ENCODE data around the gene DENND4B.

Gene DENND4B

GRCh38 chr1:153968408-153968807, 21.9 kb upstream of the DENND4B start:
- DNase-seq (ENCODE audit: low read depth in 2 of 2), result no peak

GRCh38 chr1:153968000-153968363, 21.5 kb upstream of the DENND4B start:
- DNase-seq (ENCODE audit: low read depth in 2 of 2), result no peak

DNA sequence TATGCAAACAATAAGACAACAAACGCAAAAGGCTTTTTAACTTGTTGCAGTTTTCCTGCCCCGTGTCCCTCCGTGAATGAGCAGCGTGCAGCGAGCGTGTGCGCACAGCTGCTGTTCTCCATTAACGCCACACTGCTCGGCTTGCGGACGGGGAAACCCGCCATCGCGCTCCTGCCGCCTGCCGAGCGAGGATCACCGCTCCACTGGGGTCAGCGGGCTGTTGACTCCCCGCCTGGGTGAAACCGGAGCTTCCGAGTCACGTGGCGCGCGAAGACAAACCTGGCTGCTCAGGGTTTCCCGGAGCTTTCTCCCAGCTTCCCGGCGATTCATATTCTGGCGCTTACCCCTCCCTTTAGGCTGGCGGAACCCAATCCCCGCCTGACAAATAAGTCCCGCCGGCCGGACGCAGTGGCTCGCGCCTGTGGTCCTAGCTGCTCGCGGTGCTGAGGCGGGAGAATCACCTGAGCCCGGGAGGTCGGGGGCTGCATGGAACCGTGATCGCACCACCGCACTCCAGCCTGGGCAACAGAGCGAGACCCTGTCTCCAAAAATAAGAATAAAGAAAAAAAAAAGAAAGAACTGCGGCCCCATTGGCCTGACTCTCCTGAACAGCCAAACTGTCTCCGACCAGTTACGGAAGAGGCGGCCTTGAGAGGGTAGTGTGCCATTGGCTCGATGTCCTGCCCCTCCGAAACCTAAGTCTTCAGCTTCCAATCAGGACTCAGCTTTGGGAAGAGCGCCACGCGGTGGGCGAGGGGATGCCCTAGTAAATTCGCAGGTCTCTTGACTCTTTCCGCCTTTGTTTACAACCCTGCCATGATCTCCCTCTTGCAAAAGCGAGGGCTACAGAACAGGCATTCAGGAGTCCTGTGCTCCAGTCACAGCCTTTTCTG, 20.8 kb upstream of the DENND4B start, which contains the start of gene CREB3L4:
CREB3L4 (plus strand) TSS at position 796 of the 893 bp plus-strand sequence. CDS start 624 bp downstream, outside the sequence.
- DNase-seq (ENCODE audit: low read depth in 2 of 2), result peak; percentile 53 to 68

DNA sequence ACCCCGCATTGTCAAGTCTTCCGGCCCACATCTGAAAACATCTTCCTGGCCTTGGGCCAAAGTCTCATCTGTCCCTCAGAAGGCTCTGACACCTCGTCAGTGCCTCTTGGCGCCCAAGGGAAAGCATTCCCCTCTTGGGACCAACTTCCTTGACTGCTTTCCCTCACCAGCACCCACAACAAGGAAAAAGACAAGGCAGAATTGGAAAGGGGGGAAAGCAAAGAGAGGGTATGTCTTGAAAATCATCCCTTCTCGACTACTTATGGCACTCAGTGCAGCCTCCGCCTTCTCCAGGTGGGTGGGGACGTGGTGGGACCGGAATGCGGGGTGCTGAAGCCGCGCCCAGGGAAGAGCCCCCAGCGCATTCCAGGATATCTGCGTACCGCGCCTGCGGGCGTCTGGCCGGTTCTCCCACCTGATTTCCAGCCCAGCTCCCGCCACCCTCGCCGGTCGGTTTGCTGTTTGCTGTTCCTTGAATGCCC, 17.4 kb upstream of the DENND4B start:
- no peak for DNase-seq (ENCODE audit: low read depth in 2 of 2)

DNA sequence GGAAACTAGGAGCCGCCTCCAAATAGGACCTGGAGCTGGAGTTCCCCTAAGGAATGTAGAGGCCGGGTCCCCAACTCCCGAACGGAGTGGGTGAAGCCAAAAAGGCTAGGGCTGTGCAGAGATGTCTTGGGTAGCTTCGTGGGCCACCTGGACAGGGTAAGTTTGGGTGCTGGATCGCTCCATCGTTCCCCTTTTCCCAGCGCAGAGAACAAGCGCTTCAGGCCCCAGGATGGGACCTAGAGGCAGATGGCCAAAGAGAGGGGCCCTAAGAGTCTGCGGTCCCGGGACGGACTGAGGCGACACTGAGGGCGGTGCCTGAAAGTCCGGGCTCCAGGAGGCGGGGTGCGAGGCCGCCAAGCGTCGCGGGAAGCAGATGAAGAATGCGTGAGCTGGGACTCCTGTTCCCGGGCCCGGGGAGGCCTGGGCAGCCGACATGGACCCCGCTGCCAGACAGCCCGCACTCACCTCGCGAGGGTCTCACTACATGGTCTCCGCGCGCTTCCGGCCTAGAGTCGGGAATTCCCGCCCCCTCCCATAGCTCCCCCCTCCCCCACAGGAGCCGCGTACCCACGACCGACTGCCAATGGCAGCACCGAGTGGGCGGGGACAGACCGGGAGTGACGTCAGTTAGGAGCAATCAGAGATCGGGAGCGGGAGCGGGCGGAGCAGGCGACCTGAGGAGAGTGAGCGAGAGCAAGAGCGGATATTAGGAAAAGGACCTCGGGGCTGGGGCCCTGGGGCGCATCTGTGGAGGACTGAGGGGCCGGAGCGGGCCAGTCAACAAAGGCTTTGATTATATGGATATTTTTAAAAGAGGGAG, 16.7 kb upstream of the DENND4B start, which contains the start of gene SLC39A1:
SLC39A1 (minus strand) TSS at position 508 of the 820 bp plus-strand sequence. CDS start 822 bp downstream, outside the sequence.
- peak; percentile 81 to 92 for DNase-seq (ENCODE audit: low read depth in 2 of 2)

DNA sequence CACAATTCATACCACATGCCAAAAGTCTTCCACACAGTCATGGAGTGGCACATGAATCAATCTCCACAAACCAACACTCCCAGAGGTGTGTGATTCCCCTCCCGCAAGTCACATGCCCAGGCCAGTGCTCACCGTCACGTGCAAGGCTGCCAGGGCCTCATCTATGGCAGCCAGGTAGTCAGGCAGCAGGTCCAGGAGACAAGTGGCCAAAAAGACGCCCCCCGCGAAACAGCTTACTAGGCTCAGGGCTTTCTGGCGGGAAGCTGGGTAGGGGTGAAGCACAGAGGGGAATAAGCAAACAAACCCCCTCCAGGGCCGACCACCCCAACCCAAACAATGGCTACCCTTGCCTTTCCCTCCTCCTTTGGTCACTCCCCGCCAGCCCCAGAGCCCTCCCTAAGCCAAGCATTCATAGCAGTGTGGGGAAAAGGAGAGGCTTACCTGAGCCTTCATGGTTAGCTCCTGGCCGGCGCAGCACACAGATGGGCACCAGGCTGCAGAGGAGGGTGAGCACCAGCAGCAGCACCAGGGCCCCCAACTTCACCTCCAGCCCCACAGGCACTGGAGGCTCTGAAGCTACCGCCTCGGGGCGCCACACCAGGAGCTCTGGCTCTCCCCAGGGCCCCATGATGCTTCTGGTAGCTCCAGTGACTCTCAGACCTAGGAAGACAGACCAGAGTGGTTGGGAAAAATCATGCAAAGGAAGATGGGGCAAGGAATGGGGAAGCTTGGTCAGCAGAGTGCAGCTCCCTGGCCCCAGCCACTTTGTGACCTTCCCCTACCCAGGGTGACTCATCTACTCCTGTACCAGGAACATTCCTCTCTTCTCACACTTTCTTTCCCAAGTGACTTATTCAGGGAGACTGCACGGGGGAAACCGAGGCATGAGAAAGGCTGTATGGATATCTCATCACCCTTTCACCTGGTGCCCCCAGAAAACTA, 15.8 kb upstream of the DENND4B start:
- DNase-seq (ENCODE audit: low read depth in 2 of 2), result no peak

GRCh38 chr1:153961421-153961820, 14.9 kb upstream of the DENND4B start:
- DNase-seq (ENCODE audit: low read depth in 2 of 2), result no peak

DNA sequence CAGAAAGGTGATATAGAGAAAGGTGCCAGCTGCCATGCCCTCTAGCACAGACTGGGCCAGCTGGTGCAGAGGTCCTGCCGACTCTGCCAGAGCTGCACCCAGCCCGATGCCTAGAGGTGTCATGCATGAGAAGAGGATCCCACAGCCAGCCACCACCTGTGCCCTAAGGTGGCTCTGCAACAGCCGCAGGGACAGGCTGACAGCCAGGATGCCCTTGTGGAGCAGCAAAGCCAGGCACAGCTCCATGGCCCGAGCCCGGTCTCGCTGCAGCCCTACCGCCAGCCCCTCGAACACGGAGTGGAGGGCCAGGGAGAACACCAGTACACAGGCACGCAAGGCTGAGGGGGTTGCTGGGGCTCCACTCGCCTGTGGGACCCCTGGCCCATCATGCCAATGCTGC, 13.7 kb upstream of the DENND4B start:
- DNase-seq (ENCODE audit: low read depth in 2 of 2), result no peak

DNA sequence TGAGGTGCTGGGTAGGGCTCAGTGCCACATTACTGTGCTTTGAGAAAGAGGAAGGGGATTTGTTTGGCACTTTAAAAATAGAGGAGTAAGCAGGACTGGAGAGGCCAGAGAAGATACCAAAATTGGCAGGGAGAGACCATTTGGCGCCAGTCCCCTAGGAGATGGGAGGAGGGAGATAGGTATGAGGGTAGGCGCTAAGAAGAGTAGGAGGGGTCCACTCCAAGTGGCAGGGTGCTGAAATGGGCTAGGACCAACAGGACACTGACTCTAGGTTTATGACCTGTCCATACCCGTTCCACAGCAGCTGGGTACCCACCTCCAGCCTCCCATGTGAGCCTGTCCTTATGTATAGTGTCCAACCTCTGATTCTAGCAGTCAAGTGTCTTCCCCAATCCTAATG, 12.9 kb upstream of the DENND4B start:
- no peak for DNase-seq (ENCODE audit: low read depth in 2 of 2)

GRCh38 chr1:153958961-153959260, 12.4 kb upstream of the DENND4B start:
- no peak for DNase-seq (ENCODE audit: low read depth in 2 of 2)

DNA sequence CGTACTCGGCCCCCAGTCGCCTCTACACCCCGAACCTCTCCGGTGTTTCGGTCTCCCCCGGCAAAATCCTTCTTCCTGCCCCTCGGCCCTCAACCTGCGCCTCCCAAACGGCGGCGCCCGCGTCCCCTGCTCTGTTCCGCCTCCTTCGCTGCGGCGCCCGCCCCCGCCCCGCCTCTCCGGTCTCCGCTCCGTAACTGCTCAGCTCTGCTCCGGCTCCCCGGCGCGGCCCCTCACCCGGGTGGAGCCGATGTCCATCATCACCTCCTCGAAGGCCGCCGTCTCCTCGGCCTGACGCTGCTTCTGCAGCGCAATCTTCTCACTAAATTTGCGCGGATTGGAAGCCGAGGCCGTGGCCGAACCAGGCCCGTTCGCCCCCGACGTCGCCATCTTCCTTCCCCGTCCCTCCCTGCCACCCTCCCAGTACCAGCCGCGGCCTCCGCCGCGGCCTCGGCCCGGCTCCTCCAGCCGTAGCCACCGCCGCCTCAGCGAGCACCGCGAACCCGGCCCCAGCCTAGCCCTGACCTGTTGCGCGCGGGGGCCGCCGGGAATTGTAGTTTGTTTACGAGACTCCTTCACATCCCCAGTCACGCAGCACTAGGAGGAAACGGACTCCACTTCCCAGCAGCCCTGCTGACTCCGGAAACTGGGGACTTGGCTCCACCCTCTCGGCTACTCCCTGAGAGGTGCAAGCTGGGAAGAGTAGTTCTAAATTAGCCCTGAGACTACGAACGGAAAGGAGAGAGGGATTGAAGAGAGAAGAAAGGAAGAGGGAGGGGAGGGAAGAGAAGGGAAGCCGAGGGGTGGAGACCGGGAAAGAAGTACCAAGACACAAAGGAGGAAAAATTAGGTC, 11.8 kb upstream of the DENND4B start, which contains the start of gene CRTC2:
CRTC2 (minus strand) TSS at position 502 of the 850 bp plus-strand sequence; CDS start at position 387, 115 bp downstream.
- peak; percentile 92 to 93 for DNase-seq (ENCODE audit: low read depth in 2 of 2)

DNA sequence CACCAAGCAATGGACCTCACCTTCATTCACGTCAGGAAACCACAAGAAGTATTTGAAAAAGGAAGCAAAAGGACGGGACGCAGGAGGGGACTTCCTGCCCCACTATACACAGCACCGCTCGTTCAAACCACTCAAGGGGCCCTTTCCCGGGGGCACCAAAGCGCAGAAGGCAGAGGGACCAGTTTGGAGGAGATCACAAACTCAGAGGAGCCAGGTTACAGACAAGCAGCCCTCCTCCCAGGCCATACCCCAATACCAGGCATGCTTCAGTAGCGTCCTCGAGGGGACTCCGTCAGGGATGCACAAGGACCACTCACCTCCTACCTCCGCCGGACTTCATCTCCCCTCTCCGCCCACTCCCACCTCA, 11.2 kb upstream of the DENND4B start:
- no peak for DNase-seq (ENCODE audit: low read depth in 2 of 2)

DNA sequence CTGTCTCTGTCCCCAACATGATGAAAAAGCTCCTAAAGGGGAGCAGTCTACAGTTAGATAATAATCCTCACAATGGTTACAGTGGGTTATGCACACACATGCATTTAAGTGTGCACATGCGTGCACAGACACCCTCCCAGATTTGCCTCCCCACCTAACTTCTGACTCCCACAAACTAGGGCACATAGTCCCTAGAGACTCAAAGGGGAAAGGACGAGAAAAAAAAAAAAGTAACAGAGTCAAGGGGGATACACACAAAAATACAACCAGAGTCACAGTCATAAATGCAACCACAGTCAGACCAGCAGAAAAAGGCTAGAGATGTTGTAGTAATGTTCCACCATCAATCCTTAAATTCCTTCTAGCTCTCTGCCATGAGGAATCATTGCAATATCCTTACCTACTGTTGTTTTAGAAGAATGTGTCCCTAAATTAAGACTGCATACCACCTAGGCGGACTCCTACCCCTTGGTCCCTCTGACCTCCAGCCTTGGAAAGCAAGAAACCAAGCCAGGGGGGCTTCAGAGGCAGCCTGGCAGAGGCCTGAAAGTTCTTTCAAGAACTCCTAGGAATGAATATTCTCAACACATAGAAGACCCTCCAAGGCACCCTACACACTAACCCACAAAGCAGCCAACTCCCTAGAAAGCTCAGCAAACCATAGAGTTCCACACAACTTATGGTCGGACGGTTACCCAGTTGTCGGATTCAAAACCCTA, 10.6 kb upstream of the DENND4B start:
- DNase-seq (ENCODE audit: low read depth in 2 of 2), result no peak

DNA sequence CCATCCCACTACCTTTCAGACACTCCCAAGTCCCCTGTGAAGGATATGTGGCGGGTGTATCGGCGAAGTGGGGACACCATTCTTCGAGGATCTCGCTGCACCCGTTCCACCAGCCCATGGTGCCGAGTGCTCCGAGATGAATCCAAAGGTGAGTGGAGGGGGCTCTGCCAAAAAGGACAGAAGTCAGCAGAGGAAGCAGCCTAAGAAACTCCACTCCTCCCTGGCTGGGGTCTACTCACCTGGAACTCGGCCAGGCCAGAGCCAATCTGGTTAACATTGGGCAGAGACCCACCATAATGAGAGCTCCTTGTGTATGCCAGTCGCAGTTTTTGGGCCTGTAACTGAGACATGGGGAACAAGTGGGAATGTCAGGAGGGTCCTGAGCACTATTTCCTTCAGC, 8.3 kb upstream of the DENND4B start:
- DNase-seq (ENCODE audit: low read depth in 2 of 2), result no peak

DNA sequence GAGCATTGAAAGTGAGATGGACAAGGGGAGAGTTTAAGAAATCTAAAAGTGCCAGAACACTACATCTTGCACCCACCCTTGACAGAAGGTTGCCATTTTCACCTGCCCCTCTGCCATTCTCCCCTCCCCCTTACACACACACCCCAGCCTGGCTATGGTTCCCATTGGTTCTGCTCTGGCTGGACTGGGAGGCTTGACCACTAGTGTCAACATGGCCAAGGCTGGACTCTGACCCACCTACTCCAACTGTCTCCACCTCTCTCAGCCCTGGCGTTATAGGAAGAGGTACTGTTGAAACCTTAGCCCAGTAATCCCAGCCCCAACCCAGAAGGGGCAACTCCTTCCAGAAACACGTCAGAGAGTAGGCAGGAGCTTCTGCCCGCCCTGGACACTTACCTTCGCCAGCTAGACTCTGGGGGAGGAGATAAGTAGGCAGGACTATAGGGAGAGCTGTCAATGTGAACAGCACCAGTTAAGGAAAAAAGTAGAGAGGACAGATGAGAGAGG, 7.4 kb upstream of the DENND4B start:
- DNase-seq (ENCODE audit: low read depth in 2 of 2), result no peak

DNA sequence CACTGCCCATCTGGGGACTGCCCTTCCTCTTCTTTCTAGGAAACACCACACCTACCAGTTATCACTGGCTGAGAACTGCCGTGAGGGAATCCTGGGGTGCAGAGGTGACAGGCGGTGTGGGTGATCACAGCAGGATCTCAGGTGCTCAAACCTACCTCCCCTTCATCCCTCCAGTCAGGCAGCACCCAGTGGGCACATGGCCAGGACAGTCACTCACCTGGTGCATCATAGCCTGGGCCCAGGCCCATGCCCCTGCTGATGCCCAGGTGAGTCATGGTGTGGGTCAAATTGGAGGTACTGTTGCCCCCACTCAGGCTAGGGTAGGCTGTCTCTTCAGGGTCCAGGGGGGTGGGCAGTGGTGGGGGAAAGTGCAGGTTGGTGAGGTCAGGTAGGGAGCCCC, 5.3 kb upstream of the DENND4B start:
- no peak for DNase-seq (ENCODE audit: low read depth in 2 of 2)

DNA sequence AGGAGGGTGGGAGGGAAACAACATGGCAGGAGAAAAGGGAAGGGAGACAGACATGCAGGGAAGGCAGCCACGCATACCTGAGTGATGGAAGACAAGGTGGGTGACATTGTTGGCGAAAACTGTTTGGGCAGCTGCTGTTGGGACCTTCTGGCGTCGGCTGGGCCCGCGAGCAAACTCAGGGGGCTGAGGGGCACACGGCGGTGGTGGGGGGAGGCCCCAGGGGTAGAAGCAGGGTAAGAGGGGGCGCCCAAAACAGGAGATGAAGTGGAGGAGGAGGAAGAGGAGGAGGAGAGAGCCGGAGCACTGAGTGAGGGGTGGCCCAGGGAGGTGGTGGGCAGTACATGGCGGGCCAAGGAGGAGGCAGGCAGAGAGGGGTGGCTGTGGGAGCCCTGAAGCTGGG, 4.7 kb upstream of the DENND4B start:
- no peak for DNase-seq (ENCODE audit: low read depth in 2 of 2)

DNA sequence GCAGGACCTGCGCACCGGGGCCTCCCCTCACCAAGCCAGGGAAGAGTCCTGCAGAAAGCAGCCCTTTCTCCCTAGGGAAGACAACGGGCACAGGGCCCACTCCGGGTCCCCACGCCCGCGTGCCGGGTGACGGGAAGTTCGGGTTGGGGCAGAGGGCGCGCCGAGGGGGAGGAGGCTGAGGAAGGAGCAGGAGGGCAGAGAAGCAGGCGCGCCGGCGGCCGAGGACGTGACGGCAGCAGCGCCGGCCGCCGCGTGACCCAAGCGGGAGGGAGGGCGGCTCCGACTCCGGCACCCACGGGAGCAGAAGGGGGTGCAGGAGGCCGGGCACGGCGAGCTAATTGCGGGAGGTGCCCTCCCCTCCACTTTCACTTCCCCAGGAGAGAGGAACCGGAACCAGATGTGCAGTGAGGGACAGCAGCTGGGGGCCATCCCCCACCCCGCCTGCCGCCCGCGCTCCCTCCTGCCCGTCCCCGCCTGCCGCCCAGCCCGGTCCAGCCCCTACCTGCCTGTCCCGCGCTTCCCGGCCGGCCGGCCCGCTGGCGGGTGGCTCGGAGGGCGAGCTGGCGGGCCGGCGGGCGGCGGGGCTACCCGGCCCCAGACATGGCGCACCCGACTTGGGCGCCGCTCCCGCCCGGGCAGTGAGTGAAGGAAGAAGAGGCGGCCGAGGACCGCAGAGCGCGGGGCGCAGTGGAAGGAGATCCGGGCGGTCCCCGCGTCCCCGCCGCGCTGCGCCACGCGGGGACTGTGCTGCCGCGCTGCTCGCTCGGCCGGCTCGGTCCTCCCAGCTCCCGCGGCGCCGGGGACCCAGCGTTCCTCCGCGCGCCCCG, 510 bp downstream of the DENND4B start:
- DNase-seq (ENCODE audit: low read depth in 2 of 2), result peak; percentile 39 to 42
